Measurements from ENCODE around the gene SLC4A4. TPM values are rescaled to one million over a fixed set of nuclear protein-coding genes. Genes with fewer than 3 reads are reported as not detected.

SLC4A4 gene
- total RNA-seq, 4 donors from 2014 or later: 6.6 to 26.8 (median 25.3) TPM

- H3K27me3 ChIP-seq: no peaks in the 10 kb centered on the region
- H3K36me3 ChIP-seq: no peaks in the 10 kb centered on the region
- H3K27ac ChIP-seq: no peak overlapping the region
- no peaks in the 10 kb centered on the region for H3K4me1 ChIP-seq
- DNase-seq: no peak
- TF ChIP-seq, protein P1, sequence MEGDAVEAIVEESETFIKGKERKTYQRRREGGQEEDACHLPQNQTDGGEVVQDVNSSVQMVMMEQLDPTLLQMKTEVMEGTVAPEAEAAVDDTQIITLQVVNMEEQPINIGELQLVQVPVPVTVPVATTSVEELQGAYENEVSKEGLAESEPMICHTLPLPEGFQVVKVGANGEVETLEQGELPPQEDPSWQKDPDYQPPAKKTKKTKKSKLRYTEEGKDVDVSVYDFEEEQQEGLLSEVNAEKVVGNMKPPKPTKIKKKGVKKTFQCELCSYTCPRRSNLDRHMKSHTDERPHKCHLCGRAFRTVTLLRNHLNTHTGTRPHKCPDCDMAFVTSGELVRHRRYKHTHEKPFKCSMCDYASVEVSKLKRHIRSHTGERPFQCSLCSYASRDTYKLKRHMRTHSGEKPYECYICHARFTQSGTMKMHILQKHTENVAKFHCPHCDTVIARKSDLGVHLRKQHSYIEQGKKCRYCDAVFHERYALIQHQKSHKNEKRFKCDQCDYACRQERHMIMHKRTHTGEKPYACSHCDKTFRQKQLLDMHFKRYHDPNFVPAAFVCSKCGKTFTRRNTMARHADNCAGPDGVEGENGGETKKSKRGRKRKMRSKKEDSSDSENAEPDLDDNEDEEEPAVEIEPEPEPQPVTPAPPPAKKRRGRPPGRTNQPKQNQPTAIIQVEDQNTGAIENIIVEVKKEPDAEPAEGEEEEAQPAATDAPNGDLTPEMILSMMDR (IDR thresholded peaks at IDR 0.05): no peak
- TF ChIP-seq POLR2A (IDR thresholded peaks at IDR 0.05): no peak
- H3K9me3 ChIP-seq: no peaks in the 10 kb centered on the region
- no peak overlapping the region for H3K4me3 ChIP-seq
These were observed 260.8 kb downstream of the SLC4A4 start for GRCh38 chr4:71599578-71599977.

DNA sequence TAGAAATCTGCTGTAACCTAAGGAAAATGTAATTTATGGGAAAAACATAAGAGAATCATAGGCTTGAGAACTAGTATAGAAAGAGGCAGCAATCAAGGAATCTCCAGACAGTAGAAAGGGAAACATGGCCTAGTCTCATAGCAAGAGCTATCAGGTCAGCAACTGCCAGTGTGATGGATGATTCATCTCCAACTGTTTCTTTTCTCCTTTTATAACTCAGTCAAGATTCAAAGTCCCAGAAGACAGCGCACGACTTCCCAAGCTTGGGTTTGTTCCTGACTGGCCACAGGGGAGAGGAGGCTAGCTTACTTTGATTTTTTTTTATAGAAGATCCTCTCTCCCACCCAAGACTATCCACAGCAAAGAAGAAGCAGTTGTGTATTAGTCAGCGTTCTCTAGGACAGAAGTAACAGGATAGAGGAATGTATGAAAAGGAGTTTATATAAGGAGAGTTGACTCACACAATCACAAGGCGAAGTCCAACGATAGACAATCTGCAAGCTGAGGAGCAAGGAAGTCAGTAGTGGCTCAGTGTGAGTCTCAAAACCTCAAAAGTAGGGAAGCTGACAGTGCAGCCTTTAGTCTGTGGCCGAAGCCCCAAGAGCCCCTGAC, 263.6 kb downstream of the SLC4A4 start:
- Histone ChIP-seq H3K27me3 (no peaks in the 10 kb centered on the region), H3K4me1 (no peaks in the 10 kb centered on the region), H3K36me3 (no peaks in the 10 kb centered on the region), H3K9me3 (no peaks in the 10 kb centered on the region), H3K4me3 (no peak overlapping the region), H3K27ac (peak overlapping the region in 1 of 4 donors; percentile 9)
- peak in 1 of 3 donors; percentile 56 for DNase-seq
- TF ChIP-seq, protein P1 (IDR thresholded peaks at IDR 0.05): no peak
- TF ChIP-seq POLR2A (IDR thresholded peaks at IDR 0.05): no peak

DNA sequence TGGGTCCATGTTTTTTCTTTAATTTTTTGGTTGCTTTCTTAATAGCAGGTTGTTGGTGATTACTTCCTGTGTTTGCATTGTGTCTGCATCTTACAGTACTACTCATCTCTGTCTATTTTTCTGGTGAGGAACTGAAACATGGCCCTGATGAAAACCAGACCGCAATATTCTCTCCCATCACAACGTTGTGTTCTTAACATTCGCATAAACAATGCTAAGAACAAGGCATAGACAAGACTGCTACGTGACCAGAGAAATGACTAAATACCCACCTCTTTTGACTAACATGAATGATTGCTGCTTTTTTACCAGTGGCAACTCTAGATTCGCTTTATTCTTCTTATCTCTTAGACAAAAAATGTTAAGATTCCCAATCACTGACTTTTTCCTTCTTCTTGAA, 266.0 kb downstream of the SLC4A4 start:
- DNase-seq: no peak
- no peaks in the 10 kb centered on the region for H3K36me3 ChIP-seq
- no peaks in the 10 kb centered on the region for H3K27me3 ChIP-seq
- H3K27ac ChIP-seq: no peak overlapping the region
- no peak for TF ChIP-seq POLR2A (IDR thresholded peaks at IDR 0.05)
- TF ChIP-seq, protein P1 (IDR thresholded peaks at IDR 0.05): no peak
- no peak overlapping the region for H3K4me3 ChIP-seq
- no peaks in the 10 kb centered on the region for H3K4me1 ChIP-seq
- H3K9me3 ChIP-seq: no peaks in the 10 kb centered on the region

DNA sequence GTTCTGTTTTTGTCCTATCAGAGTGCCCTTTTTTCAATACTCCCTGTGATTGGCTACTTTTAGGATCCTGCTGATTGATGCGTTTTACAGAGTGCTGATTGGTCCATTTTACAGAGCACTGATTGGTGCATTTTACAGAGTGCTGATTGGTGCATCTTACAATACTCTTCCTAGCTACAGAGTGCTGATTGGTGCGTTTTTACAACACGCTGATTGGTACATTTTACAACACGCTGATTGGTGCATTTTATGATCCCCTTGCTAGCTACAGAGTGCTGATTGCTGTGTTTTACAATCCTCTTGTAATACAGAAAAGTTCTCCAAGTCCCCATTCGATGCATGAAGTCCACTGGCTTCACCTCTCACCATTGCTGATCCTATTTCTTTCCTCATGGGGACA, 268.3 kb downstream of the SLC4A4 start:
- no peaks in the 10 kb centered on the region for H3K9me3 ChIP-seq
- H3K4me1 ChIP-seq: no peaks in the 10 kb centered on the region
- TF ChIP-seq POLR2A (IDR thresholded peaks at IDR 0.05): no peak
- no peaks in the 10 kb centered on the region for H3K27me3 ChIP-seq
- no peak overlapping the region for H3K27ac ChIP-seq
- DNase-seq: no peak
- no peak overlapping the region for H3K4me3 ChIP-seq
- H3K36me3 ChIP-seq: no peaks in the 10 kb centered on the region

DNA sequence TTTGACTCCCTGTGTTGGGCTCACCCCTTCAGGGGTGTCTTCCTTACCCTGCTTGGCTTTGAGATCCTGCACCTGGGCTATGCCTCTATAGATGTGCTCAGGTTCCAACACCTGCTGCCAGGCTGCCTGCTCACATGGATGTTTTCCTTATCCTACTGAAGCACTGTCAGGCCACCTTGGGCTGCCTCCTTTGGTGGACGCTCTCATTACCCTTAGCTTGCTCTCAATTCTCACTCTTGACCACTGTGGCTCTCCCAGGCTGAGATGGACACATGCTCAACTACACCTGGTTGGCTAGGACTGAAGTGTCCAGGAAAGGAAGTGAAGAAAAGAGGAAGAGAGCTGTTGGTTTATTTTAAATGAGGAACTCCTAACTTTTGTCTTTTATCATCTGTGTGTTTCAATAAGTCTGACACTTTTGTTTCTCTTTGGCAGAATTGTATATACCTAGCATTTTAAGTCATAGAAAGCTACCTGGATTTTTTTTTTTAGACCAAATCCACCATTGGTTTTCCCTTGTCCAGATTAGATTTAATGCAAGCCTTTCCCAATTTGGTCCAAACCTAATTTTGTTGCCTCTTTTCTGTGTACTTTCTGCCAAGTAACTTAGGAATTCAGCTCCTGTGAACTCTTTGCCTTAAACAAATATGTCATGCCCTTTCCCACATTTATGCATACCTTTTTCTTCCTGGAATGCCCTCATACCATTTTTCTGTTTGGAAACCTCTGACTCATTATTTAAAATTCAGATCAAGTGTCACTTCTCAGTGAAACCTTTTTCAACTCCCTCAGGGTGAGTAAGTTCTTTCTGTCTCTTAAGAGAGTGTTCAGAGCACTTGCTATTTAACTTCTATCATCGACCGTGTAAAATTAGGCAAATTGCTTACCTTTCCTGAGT, 269.2 kb downstream of the SLC4A4 start:
- Histone ChIP-seq H3K27ac (no peak overlapping the region), H3K4me3 (no peak overlapping the region), H3K9me3 (no peaks in the 10 kb centered on the region), H3K36me3 (no peaks in the 10 kb centered on the region), H3K27me3 (no peaks in the 10 kb centered on the region), H3K4me1 (no peaks in the 10 kb centered on the region)
- TF ChIP-seq, protein P1 (IDR thresholded peaks at IDR 0.05): no peak
- no peak for TF ChIP-seq POLR2A (IDR thresholded peaks at IDR 0.05)
- DNase-seq: no peak

GRCh38 chr4:71608678-71609071, 269.9 kb downstream of the SLC4A4 start:
- Histone ChIP-seq H3K27me3 (no peaks in the 10 kb centered on the region), H3K27ac (no peak overlapping the region), H3K9me3 (no peaks in the 10 kb centered on the region), H3K4me3 (no peak overlapping the region), H3K4me1 (no peaks in the 10 kb centered on the region), H3K36me3 (no peaks in the 10 kb centered on the region)
- no peak for DNase-seq
- TF ChIP-seq, protein P1 (IDR thresholded peaks at IDR 0.05): no peak
- no peak for TF ChIP-seq POLR2A (IDR thresholded peaks at IDR 0.05)

Measured in Peyer's patch (tissue), 4 donors.